BE2C (cell line): ENCODE measurements around the gene DDX50.
"Not testable (repeated sequence)": the region's sequence is repeated elsewhere in the genome, so short reads cannot be mapped to it uniquely, and the experiment has no call there.

Source experiments
- DNase-seq: peaks from one replicate; pipeline ENCODE4 v3.0.0-alpha.2; 2020
- H3K27me3 ChIP-seq: fragments of 250-450 bp; sonication (Bioruptor Pico); 2 replicates; pipeline ENCODE4 v1.5.1; 2020; ENCODE audit warnings: mild to moderate bottlenecking
- H3K36me3 ChIP-seq: fragments of 250-450 bp; sonication (Bioruptor Pico); 2 replicates; pipeline ENCODE4 v1.5.1; 2020; ENCODE audit warnings: mild to moderate bottlenecking
- H3K4me1 ChIP-seq: fragments of 250-450 bp; sonication (Bioruptor Pico); 2 replicates; pipeline ENCODE4 v1.5.1; 2020
- H3K4me3 ChIP-seq: 2 replicates; pipeline ENCODE4 v1.5.1; 2011; ENCODE audit warnings: low read depth, low read length
- H3K9me3 ChIP-seq: fragments of 250-450 bp; sonication (Bioruptor Pico); 2 replicates; pipeline ENCODE4 v1.5.1; 2020
- CTCF ChIP-seq: IDR thresholded peaks from 2 replicates; pipeline ENCODE4 v1.5.1; 2012; ENCODE audit warnings: mild to moderate bottlenecking, low read depth, low read length

Gene DDX50

GRCh38 chr10:68934994-68935393, 33.9 kb downstream of the DDX50 start:
- Histone ChIP-seq H3K36me3 (peaks cover 47% of the 10 kb centered on the region), H3K27me3 (no peaks in the 10 kb centered on the region), H3K4me1 (no peaks in the 10 kb centered on the region), H3K9me3 (no peaks in the 10 kb centered on the region), H3K4me3 (no peak overlapping the region)
- DNase-seq = no peak
- no peak for TF ChIP-seq CTCF

DNA sequence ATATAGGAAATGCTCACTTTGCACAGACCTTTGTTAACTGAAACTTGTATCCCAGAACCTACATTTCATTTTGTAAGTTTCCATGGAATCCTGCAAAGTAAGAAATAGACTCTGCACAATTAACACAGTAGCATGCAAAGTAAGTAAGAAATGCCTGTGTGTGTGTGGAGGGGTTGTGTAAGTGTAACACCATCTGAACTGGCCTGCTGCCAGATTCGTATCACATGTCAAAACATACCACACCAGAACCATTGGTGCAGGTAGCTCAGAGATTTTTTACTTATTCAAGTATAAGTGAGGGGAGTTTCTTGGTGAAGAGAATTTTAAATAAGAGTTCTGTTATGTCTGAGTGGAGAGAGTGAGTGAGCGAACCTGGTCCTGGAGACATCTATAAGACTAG, 37.0 kb downstream of the DDX50 start:
- H3K9me3 ChIP-seq = no peaks in the 10 kb centered on the region
- H3K4me1 ChIP-seq = no peaks in the 10 kb centered on the region
- H3K27me3 ChIP-seq = no peaks in the 10 kb centered on the region
- no peak for DNase-seq
- H3K36me3 ChIP-seq = peaks cover 39% of the 10 kb centered on the region
- H3K4me3 ChIP-seq = no peak overlapping the region
- no peak for TF ChIP-seq CTCF

GRCh38 chr10:68938884-68939283, 37.8 kb downstream of the DDX50 start:
- Histone ChIP-seq H3K27me3 (no peaks in the 10 kb centered on the region), H3K36me3 (peaks cover 47% of the 10 kb centered on the region), H3K9me3 (no peaks in the 10 kb centered on the region), H3K4me1 (no peaks in the 10 kb centered on the region), H3K4me3 (no peak overlapping the region)
- DNase-seq = no peak
- TF ChIP-seq CTCF = no peak

DNA sequence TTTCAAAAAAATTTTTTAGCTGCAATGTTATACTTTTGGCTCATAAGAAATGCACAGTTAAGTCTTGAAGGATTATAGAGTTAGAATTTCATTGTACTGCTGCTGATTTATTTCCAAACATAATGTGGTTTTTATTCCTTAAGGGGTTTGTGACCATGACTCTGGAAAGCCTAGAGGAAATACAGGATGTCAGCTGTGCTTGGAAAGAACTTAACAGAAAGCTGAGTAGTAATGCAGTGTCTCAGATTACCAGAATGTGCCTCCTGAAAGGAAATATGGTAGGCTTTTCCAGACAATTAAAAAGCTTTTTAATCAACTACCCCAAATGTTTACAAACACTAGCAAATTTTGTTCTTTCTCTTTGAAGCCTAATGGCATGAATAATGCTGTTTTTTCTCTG, 39.8 kb downstream of the DDX50 start:
- H3K9me3 ChIP-seq, DNase-seq, H3K27me3 ChIP-seq, H3K4me3 ChIP-seq, H3K4me1 ChIP-seq: not testable (repeated sequence)
- H3K36me3 ChIP-seq = peaks cover 41% of the 10 kb centered on the region

DNA sequence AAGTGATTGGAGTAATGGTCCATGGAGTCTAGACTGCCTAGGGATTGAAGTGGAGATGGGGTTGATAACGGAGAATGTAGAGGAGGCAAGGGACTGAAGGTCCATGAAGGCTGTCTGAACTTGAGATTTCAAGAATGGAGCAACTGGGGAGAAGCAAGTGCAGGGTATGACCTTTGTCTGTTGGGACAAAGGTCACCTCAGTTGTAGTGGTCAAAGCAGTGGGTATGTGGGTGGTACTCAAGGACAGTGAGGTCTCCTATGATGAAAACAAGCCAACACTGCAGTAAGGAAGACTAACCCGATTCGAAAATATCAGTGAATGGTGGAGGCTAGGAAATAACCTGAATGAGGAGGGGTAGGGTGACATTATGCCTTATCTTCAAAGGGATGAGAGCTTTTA, 49.5 kb downstream of the DDX50 start:
- H3K4me1 ChIP-seq = no peaks in the 10 kb centered on the region
- DNase-seq = no peak
- no peak overlapping the region for H3K4me3 ChIP-seq
- no peak for TF ChIP-seq CTCF
- no peaks in the 10 kb centered on the region for H3K27me3 ChIP-seq
- H3K9me3 ChIP-seq = no peaks in the 10 kb centered on the region
- peaks cover 25% of the 10 kb centered on the region for H3K36me3 ChIP-seq

GRCh38 chr10:68954904-68955303, 53.8 kb downstream of the DDX50 start:
- H3K27me3 ChIP-seq = no peaks in the 10 kb centered on the region
- no peak for TF ChIP-seq CTCF
- H3K4me1 ChIP-seq = no peaks in the 10 kb centered on the region
- H3K9me3 ChIP-seq = no peaks in the 10 kb centered on the region
- H3K4me3 ChIP-seq = peak overlapping the region; percentile 96
- no peak for DNase-seq
- H3K36me3 ChIP-seq = peaks cover 30% of the 10 kb centered on the region

DNA sequence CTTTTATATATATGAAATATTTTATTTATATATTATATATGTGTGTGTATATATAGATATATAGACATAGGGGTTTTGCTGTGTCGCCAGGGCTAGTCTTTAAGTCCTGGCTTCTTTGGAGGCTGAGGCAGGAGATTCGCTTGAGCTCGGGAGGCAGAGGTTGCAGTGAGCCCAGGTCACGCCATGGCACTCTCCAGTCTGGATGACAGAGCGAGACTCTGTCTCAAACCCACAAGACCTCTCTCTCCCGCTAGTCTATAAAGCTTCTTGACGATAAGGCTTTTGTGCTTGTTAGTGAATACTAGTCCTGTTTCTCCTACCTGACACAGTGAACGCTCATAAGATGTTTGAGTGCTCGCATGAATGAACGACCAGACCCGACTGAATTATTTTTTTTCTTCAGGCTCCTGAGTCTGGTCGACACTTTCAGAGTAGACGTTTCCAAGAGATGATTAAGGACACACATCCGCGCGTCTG, 54.3 kb downstream of the DDX50 start:
- no peak for TF ChIP-seq CTCF
- H3K4me1 ChIP-seq = no peaks in the 10 kb centered on the region
- H3K27me3 ChIP-seq = no peaks in the 10 kb centered on the region
- peak overlapping the region; percentile 96 for H3K4me3 ChIP-seq
- no peaks in the 10 kb centered on the region for H3K9me3 ChIP-seq
- H3K36me3 ChIP-seq = peaks cover 33% of the 10 kb centered on the region
- DNase-seq = peak; percentile 23
